ENCODE data around the gene BNIPL.

The BNIPL gene

DNA sequence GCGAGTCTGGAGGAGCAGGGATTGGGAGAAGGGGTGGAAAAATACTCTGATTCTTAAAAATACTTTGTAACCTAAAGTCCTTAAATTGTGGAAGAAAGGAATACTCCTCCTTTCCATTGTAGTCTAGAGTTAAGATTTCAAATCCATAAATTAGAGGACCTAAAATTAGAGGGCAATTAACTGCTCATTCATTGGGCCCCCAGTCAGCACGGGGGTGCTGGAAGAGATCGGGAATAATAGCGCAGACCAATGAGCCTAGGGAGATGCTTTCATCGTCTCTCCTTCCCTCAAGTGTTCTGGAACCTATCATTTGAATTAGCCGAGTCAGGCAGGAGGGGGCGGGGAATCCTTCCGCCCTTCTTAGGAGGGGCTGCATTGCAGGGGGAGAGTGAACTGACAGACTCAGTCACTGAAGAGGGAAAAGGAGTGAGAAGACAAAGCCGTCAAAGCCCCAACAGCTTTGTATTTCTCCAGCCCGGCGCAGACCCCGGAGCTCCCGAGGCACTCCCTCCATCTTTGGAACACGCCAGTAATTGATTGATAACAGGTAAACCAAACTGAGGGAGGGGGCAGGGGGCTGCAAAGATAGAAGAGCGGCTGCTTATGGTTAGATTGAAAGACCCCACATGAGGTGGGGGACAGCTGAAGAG is 23.7 kb downstream of the BNIPL start, which contains the start of gene MLLT11:
Gene MLLT11, plus strand, starts transcription at position 391 of the 650 bp plus-strand sequence. CDS start 6,828 bp downstream, outside the sequence.
- peak; percentile 67 for DNase-seq

DNA sequence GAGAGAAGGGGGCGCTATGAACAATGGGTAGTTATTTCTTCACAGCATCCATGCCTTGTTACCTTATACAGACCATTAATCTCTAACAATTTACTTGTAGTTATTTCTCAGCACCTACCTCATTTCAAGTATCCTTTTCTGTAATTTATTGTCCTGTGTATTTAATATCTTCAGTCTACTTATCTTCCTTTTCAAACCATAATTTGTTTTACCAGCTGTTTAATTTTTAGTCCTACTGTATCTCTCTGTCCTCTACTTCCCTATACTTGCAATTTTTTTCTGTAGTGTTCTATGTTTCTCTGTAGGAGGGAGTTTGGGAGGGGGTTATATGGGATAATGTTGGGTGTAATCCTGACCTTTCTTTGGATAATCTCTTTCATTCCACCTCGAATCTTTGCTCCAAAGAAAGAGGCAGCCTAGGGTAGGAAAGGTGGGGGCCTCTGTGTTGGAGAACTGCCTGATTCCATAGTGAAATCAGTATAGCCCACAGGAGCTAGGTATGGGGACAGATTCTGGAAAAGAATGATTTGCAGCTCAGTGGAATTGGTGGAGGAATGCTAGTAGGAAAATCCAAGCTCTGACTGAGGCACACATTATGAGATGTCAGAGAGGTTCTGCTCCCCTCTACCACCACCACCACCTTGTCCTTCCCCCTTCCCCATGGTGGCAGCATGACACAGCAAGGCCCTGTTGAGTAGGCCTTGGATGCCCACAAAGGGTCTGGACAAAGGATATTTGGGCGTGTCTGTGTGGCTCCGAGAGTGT is 24.5 kb downstream of the BNIPL start:
- no peak for DNase-seq

DNA sequence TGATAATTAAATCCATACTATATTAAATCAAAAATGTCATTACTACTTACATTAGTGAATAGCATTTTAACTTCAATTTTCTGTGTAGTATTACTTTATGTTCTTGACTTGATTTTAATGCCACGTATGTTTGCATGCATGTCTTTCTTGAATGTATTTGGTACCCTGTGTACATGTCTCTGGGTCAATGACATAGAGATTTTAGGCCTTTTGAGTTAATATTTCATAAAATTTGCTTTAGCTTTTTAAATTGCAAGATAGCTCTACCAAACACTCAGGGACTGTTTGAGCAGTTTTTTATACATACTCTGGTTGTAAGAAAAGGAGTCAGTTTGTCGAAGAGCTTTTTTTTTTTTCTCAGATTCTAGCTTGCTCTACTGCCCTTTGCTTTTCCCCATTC is 25.3 kb downstream of the BNIPL start:
- DNase-seq: no peak

DNA sequence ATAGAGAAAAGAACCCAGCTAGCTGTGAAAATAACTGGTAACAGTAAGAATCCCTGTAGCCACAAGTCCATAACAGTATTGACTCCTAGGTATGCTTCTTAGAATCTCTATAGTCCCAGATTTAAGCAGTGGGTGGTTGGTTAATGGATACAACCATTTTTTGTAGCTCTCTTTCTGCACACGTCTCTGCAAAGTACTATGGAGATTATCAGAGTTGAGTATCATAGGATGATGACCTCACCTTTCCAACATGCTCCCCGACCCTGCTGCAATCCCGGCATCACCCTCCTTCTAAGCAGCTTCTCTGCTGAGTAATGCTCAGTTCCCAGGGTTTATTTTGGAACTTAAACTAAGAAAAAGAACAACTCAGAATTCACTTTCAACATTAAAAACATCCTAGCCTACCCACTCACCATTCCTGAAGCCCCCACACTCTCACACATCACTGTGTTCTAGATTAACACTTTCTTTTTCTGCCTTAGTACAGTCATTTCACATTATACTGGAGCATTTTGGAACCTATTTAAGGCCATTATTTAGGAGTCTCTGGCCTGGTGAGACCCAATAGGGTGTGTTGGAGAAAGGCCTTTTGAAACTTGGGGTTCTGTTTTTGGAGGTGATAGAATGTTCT is 26.5 kb downstream of the BNIPL start:
- DNase-seq: no peak

DNA sequence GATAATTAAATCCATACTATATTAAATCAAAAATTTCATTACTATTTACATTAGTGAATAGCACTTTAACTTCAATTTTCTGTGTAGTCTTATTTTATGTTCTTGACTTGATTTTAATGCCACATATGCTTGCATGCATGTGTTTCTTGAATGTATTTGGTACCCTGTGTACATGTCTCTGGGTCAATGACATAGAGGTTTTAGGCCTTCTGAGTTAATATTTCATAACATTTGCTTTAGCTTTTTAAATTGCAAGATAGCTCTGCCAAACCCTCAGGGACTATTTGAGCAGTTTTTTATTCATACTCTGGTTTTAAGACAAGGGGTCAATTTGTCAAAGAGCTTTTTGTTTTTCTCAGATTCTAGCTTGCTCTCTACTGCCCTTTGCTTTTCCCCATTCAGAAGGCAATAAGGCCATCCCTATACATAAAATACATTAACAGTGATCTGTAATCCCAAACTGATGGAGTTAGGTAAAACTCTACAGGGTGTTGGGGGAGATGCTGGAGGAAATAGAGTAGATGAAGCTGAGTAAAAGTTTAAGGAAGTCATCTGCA is 28.8 kb downstream of the BNIPL start:
- no peak for DNase-seq

DNA sequence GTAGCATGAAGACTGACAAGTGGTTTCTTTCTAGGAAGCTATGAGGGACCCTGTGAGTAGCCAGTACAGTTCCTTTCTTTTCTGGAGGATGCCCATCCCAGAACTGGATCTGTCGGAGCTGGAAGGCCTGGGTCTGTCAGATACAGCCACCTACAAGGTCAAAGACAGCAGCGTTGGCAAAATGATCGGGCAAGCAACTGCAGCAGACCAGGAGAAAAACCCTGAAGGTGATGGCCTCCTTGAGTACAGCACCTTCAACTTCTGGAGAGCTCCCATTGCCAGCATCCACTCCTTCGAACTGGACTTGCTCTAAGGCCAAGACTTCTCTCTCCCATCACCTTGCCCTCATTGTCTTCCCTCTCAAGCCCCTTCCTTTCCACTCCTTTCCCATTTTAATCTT is 30.8 kb downstream of the BNIPL start:
- no peak for DNase-seq

DNA sequence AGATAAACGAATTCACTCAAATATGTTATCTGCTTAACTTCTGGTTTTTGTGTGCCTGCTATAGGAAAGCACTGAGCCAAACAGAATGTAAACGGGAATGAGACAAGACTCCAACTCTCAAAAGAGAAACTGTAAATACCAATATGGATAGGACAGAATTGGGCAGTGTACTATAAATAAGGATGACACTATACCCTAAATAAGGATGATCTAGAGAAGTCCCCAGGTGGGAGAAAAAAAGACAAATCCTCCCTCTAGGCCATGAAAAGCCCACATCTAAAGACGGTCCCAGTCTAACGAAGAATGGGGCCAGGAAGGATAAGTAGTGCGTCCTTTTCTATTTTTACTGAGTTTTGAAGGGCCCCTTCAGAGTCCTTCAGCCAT is 32.7 kb downstream of the BNIPL start:
- no peak for DNase-seq

DNA sequence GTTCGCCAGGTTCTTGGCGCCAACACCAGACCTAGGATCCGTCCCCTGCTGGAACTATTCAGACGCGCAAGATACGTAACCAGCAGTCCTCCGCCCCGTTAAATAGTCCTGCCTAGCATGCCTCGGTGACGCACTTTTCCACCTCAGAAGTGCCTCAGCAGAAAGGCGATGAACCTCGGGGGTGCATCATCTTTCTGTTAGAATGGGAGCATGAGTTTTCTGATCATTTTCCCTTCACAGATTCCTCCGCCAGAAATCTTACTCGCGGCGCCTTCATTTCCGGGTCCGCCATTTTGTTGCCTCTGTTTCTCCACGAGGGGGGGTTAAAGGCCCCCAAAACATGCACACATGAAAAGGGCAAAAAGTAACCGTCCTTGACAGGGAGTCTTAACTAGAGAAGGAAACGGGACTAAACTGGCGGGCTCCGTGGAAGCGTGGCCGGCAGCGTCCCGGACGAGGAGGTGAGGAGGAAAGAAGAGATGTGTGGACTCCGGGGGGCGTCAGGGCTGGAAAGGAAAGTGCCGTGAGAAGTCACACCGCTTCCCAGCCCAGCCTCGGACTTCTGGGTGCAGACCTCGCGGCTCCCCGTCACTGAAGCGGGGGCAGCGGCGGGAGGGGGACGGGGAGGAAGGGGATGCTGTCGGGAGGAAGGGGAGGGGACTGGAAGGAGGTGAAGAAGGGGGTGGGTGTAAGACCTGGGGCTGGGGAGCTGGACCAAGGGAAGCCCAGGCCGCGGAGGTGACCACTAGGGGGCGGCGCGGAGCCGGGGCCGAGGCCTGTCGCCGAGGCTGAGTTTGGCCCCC is 34.3 kb downstream of the BNIPL start, which contains the start of gene GABPB2:
Gene GABPB2, plus strand, starts transcription at position 288 of the 803 bp plus-strand sequence. CDS start 17,429 bp downstream, outside the sequence.
- DNase-seq: peak; percentile 95

DNA sequence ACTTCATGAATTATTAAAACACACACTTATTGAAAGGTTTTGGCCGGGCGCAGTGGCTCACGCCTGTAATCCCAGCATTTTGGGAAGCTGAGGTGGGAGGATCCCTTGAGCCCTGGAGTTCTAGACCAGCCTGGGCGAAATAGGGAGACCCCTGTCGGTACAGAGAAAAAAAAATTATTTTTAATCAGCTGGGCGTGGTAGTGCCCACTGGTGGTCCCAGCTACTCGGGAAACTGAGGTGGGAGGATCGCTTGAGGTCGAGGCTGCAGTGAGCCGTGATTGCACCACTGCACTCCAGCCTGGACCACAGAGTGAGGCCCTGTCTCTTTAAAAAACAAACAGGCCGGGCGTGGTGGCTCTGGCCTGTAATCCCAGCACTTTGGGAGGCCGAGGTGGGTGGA is 35.8 kb downstream of the BNIPL start:
- no peak for DNase-seq

DNA sequence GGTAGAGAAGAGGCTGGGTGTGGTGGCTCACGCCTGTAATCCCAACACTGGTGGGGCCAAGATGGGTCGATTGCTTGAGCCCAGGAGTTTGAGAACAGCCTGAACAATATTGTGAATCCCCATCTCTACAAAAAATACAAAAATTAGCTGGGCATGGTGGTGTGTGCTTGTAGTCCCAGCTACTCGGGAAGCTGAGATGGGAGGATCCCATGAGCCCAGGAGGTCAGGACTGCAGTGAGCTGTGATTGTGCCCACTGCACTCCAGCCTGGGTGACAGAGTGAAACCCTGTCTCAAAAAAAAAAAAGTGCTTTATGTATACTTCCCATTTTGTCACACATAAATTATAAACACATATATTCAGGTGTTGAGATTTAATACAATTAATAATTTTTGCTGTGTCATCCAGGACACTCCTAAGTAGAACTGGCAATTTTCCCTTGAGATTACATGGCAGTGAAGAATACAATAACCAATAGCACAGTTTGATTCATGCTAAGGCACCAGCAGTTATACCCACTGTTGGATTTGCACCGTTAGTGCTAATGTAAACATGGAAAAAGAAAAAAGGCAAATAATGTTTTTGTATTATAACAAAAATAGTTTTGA is 49.7 kb downstream of the BNIPL start:
- DNase-seq: no peak

Measured in DMS153 (cell line).